GM18502 (cell line): ENCODE results near the gene S100A9.
"Not testable (repeated sequence)": the region's sequence is repeated elsewhere in the genome, so short reads cannot be mapped to it uniquely, and the experiment has no call there.

Experiments used
- ATAC-seq: cut with Tn5 transposase; IDR thresholded peaks from one replicate; pipeline ENCODE4 v1.9.1; 2021; ENCODE audit warnings: mild to moderate bottlenecking; ENCODE audit not compliant: unreplicated experiment, poor library complexity

Gene S100A9

DNA sequence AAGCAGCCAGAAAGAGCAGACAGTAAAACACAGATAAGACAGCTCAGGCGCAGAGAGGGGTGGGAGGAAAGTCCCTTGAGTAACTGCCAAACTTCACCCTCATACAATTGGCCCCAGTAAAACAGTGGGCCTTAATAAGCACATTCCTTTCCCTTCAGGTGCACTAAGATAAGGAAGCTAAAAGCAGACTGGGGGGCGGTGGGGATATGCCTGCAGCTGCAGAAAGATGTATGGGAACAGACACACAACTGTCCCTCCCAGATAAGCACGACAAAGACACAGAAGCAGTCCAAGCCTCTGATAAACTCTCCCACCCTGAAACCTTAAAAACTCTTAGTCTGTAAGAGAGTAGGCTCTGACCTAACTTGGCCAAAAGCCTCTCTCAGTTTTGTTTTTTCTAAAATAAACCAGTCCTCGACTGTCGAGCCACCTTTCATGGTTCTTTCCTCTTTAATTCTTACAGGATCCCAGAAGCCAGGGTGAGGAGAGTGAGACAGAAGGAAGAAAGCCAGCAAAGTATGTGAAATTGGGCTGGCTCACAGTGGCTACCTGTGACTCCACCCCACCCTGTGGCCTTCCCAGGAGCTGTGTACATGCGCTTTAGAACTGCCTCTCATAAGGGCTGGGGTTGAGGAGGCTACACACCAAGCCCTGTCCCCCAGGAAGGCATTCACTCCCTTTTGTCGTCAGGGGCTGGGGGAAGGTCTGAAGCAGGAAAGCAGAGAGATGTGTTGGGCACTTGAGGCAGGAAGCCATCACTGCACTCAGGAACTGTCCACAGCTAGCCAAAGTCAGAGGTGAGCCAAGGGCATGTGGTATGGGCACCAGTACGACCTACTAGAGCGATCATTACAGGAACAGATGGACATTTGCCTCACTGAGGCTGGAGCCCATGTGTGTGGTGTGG is 13.6 kb upstream of the S100A9 start:
- ATAC-seq = no peak

DNA sequence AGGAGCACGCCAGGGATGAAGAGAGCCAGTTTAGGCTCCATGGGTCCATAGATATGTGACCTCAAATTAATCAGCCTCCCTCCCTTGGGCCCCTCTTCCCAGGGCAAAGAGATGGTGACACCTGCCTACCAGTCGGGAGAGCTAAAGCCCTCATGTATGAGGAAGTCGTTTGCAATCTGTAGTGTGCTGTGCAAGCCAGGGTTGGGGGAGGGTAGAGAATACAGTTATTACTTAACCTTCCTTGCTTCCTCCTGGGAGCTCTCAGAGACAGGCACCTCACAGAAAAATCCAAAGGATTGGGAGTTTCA is 13.0 kb upstream of the S100A9 start:
- no peak for ATAC-seq

DNA sequence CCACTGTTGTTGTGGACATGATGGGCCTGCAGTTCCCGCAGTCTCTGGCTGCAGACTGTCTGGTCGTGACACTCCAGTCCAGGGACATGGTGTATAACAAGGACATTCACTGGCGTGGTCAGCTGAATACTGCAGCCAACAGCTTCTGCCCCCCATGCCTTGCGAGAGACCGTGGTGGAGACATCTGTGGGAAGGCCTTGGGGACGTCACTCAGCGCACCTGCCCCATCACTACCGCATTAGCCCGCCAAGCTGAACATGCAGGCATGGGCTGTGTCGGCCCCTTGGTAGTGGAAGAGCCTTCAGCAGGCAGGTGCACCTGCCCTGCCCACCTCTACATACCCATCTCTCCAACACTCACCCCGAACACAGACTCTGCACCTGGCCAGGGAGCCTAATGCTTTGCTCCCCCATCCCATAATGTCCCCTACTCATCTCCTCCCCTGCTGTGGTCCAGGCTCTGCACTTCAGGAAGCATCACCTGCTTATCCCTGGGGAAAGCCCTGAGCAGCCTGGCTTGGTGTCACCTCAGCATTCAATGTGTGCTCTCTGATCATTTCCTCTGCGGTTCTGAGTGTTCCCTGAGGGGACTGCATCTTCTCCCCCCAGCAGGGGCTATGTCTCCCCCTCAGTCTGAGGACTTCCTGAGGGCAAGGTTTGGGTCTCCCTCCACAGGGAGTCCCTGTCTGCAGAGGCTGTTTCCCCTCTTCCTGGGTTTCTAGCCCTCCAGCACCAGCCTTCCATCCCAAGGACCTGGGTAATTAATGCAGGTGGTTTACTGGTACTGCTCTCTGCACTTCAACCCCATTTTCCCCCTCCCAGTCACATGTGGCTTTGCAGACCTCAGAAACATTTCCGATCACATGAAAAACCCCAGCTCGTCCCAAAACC is 12.2 kb upstream of the S100A9 start:
- no peak for ATAC-seq

DNA sequence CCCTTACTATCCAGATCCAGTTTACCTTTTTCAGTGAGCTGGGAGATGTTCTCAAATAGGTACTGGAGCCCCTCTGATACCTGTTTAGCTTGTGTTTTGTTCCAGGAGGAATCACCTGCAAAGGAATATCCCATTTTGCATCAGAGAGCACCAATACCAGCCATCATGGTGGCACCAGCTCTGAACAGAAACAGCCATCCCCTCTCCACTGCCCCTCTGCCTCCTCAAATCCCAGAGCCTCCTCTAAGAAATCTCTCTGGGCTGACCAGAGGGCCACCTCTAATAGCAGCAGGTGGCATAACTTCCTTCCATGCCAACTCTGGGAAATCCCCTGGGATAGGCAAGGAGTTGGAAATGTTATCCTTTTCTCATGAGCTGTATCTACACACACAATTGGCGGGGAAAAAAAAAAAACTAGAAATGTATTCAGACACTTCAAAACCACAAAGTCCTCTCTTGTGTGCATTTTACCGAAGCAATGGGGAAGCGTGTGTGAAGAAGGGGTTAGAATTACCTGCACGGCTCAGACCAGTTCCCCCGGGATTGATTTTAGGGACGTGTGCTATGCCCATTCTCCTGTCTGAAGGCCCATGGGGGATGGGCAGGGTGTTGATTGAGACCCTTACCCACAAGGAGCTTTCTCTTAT is 11.5 kb upstream of the S100A9 start:
- no peak for ATAC-seq

DNA sequence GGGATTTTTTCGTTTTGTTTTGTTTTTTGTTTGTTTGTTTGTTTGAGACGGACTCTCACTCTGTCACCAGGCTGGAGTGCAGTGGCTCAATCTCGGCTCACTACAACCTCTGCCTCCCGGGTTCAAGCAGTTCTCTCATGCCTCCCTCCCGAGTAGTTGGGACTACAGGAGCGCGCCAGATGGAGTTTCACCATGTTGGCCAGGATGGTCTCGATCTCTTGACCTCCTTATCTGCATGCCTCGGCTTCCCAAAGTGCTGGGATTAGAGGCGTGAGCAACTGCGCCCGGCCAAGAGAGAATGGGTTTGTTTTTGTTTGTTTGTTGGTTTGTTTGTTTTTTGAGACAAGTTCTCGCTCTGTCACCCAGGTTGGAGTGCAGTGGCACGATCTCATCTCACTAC is 10.6 kb upstream of the S100A9 start:
- ATAC-seq = not testable (repeated sequence)

DNA sequence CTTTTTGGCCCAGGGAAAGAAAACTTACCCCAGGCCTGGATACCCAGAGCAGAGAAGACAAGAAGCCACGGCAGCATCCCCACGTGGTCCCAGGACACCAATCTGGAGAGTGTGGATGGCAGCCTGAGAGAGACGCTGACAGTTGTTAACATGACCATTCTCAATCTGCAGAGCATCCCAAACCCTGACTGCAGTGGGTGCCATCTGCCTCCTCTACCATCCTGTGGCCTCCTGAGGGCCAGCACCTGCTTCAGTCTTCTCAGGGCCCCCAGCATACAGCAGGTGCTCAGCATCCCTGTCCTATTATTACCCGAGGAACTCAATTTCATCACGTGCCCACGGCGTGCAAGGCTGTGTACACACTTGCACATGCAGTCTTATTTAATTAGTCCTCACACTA is 9.8 kb upstream of the S100A9 start:
- ATAC-seq = no peak

DNA sequence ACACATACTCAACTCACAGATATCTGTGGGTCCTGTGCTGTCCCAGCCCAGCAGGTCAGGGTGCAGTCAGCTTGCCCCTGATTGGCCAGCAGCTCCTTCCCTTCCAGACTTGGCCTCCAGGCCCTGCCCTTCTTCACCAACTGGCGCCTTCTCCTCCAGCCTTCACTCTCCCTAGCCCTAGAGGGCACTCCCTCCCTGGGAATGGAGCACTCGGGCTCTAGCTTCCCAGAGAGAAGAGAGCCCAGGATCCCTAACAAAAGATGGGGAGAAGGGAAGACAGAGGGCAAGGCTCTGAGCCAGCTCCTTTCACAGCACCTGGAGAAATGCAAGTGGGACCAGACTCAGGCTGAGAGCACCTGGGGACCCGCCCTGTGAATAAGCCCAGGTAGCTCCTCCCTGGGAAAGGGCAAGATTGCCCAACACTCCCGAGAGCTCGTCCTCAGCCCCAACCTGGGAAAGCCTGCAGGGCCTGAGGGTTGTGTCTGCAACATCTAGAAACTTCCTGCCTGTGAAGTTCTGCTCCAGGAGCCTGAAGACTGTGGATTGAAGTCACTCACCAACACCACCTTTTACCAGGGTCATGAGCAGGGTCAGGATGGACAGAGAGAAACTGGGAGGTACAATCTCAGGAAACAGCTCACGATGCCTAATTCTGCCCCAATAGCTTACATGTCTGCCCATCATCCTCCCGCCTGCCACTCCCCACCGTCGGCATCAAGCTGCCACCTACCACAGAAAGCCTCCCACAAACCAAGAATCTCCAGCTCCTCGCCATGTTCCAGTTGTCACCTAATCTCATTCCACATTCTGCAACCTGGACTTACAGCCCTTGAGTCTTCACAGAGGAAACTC is 8.9 kb upstream of the S100A9 start, which contains the start of gene PGLYRP4:
Gene PGLYRP4, minus strand, starts transcription at position 331 of the 852 bp plus-strand sequence. CDS start 909 bp downstream, outside the sequence.
- ATAC-seq = no peak

DNA sequence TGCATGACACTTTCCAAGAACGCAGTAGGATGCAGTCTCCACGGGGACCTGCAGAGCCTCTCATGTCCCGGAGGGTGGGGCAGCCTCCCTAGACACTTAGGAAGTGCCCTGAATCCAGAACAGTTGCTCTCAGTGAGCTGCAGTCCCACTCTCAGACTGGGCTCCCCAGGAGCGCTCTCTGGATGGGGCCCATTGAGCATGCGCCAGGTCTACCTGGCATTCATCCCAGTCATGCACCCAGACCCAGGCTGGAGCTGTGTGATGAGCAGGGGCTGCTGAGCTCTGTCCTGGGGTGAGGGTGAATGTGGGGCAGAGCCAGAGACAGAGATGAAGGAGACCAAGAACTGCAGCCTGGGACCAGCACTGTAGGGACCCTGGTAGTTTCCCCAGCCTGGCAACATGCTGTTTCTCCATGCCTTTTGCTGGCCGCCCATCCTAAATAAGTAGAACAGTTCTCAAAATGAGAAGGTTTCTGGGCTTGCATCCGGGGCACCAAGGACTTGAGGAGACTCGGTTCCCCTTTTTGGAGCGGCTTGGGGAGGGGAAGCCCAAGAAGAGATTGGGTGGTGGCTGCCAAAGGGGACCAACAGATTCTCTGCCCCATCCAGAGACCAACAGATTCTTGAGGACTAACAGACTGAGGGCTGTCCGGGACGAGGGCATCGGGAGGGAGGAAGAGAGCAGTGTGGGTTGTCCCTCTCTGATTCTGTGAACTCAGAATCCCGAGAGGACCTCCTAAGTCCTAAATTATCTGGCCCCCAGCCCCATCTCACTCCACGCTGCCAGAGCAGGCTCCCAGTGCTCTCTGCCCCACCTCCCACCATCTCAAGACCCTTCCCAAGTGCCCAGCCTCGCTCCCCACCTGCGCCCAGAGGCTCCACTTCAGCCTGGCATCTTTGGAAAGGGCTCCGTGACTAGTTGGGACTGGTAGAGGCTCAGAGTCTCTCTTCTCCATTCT is 8.0 kb upstream of the S100A9 start:
- ATAC-seq = no peak

DNA sequence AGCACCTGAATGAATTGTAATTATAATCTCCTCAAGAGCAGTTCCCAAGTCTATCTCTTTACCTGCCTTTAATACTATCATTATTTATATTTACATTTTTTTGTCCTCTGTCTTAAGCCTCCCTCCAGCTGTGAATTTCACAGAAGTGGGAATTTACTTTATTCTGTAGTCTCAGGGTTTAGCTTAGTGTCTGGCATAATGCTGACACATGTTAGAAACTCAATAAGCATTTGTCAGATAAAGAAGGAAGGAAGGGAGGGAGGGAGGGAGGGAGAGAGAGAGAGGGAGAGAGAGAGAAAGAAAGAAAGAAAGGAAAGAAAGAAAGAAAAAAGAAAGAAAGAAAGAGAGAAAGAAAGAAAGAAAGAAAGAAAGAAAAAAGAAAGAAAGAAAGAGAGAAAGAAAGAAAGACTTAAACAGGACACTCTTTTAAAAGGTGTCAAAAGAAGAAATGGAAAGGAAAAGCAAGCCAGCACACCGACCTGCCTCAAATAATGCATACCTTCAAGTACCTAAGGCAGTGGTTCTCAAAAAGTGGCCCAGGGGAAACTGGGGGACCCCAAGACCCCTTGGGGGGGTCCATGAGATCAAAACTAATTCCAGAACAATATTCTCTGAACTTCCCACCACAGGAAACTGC is 7.2 kb upstream of the S100A9 start:
- ATAC-seq = no peak

DNA sequence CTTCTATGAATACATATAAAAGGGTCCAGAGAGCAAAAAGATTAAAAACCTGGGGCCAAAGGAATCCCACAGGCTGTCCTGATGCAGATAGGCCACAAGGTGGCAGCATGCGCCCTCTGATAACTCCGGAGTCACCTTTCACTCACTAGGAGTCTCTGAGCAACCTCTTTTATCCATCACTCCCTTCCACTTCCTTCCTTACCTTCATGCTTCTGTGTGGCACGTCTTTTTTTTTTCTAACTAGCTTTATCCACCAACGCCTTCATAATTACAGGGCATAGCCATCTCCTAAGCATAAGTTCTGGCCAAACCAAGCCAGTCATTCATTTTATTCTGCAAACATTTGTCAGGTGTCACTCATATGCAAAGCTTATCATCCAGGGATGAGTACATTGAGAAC is 5.1 kb upstream of the S100A9 start:
- no peak for ATAC-seq

DNA sequence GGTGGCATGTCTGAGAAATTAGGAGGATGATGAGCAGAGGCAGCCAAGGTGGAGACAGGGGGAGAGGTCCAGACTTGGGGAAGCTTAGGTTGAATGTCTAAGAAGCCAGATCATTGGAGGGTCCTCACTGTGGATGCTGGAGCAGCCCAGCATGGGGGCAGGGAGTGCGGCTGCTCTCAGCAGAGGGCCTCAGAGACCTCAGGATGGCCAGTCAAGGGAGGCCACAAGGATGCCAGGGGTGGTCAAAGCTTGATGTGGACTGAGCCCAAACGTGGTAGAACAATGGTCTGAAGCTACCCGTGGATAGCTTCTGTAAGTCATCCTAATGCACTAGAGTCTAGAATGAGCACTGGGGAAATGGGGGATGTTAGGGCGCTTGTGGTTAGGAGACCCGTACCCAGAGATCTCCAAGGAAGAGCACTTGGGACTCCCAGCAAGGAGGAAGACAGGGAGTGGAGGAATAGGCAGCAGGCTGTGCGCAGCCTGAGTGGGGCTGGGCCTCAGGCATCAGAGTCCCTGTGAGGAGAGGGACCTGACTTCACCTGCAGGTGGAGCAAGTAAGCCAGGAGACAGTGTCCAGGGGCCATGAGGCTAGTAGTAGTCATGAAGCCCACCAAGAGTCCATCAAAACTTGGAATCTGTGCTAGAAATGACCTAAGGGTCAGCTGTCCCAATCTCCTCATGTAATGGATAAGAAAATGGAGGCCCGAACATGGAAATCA is 4.3 kb upstream of the S100A9 start:
- ATAC-seq = no peak

DNA sequence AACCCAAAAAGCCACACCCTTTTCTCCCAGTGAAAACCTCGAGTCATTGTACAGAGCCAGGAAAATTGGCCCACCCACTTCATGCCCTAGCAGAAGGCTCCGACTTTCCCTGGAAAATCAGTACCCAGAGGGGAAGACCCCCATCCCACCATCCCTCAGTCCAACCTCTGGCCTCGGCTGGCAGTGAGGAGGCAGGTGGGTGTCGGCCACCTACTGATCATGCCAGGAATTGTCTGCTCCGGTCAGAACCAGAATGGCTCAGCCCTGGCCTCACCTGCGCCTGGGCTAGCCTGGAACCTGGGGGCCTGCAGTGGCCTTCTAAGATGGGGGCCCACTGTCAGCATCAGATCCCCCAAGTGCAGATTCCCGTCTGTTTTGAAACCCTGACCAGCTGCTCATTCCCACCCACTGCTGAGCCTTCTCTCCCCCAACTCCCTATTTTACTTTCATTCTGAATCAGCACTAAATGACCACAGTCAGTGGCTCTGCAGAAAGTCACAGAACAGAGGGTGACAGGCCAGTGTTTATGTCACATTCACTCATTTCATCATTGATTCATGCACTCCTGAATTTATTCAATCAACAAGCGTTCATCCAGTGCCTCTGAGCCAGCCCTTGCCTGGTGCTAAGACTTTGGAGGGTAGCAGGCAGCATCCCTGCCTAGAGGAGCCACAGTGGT is 3.0 kb upstream of the S100A9 start:
- no peak for ATAC-seq

DNA sequence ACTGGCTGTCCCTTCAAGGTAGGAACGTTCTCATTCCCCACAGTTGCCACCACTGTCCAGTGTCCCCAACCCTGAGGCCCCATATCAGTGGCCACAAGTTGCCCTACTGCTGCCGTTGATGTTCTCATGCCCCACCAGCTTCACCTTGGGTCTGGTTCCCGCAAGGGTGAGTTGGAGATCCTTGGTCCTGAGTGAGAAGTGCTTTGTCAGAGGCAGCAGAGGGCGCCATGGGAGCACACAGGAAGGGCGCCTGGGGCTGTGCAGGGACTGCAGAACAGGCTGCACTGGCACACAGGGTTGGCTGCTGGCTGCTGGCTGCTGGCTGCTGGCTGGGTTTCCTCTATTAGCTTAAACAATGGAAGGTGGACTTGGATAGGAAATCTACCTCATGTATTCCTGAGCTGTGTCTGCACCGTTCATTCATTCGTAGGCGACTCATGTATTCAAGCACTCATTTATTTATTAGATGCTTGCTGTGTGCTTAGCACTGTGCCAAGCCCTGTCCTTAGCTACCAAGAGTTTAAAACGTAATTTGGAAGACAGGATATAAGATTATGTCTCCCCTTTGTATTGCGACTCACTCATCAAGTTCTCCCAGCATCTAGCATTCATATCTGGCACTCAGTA is 2.1 kb upstream of the S100A9 start:
- ATAC-seq = no peak

DNA sequence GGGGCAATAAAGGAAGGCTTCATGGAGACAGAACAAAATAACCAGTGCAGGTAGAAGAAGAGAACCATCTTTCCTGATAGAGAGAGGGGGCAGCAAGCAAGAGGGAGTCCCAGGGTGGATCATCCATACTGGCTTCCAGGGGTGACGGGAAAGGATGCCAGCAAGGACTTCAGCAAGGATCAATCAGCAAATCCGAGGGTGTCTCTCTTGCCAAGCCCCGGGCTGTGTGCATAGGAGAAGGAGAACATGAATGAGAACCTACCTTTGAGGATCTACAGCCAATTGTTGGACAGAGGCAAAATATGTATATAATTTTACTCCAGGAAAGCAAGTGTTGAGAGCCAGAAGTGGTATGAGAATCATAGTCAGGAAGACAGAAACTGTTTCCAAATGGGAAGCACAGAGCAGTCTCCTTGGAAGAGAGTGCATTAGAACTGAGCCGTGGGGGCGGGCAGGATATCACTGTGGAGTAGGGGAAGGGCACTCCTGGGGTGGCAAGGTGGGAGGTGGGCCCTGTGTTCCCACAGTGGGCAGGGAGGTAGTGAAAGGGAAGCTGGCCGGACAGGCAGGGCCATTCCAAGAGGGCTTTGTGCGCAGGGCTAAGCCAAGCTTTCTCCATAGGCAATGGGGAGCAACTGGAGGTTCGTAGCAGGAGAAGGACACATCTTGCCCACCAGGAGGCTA is 1.1 kb upstream of the S100A9 start:
- ATAC-seq = no peak

DNA sequence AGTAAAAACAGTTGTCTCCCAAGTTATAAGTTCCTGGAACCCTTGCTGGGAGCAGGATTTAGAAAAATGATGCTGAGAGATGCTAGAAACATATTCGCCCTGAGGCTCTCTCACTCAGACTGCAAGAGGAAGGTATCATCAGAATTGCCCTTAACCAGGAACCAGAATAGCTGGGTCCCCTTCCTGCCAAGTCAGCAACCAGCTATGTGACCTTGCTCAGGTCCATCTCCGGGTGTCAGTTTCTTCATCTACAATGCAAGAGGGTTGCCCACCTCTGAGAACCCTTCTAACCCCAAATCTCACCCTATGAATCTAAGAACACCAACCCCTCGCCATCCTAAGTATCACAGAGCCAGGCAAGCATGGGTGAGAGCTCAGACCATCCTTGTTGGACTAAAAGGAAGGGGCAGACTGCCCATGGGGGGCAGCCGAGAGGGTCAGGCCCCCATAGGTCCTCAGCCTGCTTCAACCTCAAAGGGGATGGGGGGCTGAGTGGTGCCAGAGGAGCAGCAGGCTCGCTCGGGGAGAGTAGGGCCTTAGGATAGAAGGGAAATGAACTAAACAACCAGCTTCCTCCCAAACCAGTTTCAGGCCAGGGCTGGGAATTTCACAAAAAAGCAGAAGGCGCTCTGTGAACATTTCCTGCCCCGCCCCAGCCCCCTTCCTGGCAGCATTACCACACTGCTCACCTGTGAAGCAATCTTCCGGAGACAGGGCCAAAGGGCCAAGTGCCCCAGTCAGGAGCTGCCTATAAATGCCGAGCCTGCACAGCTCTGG is 390 bp upstream of the S100A9 start:
- ATAC-seq = no peak

DNA sequence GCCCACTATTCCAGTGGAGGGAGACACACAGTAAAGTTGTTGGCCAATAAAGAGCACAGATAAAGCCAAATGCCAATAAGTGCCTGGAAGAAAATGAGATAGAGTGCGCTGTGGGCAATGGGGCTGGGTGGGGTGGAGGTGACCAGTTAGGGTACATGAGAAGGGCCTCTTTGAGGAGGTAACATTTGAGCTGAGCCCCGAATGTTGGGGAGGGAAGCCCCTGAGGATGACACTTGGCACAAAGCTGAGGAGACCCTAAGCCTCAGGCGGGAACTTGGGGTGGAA is 979 bp downstream of the S100A9 start:
- no peak for ATAC-seq
